Neutrophil (primary cell): Measurements from ENCODE around the gene TMC7.

Experiments used
- H3K27ac ChIP-seq: fragments of 200-600 bp; sonication (generic); 2 replicates; pipeline ENCODE4 v1.5.1; 2016; ENCODE audit warnings: mild to moderate bottlenecking, moderate library complexity
- H3K27me3 ChIP-seq: fragments of 200-600 bp; sonication (generic); 2 replicates; pipeline ENCODE4 v1.6.0; 2016; ENCODE audit warnings: mild to moderate bottlenecking
- H3K36me3 ChIP-seq: fragments of 200-600 bp; sonication (generic); 2 replicates; pipeline ENCODE4 v1.5.1; 2017
- H3K4me1 ChIP-seq, 2 experiments: fragments of 200-600 bp in 1 of 2; sonication (generic) in 1 of 2; 1 replicate in 1 of 2; 2 replicates in 1 of 2; pipeline versions ENCODE4 v1.5.1 to v1.6.1; 2013 to 2016; ENCODE audit warnings: low read depth in 1 of 2, low read length in 1 of 2, mild to moderate bottlenecking in 1 of 2, moderate library complexity in 1 of 2; ENCODE audit not compliant: control insufficient read depth in 1 of 2, insufficient read depth in 1 of 2
- H3K4me3 ChIP-seq, 2 experiments: fragments of 200-600 bp in 1 of 2; sonication (generic) in 1 of 2; 1 replicate in 1 of 2; 2 replicates in 1 of 2; pipeline ENCODE4 v1.5.1; 2013 to 2016; ENCODE audit warnings: low read depth in 1 of 2, low read length in 1 of 2, mild to moderate bottlenecking in 1 of 2, moderate library complexity in 1 of 2
- H3K9me3 ChIP-seq: fragments of 200-600 bp; sonication (generic); 2 replicates; pipeline ENCODE4 v1.5.1; 2016
- TF ChIP-seq, protein P1 (sequence below): fragments of 200-600 bp; sonication (generic); IDR thresholded peaks from 2 replicates; pipeline ENCODE4 v1.5.1; 2016; ENCODE audit warnings: antibody characterized with exemption

TMC7 gene

DNA sequence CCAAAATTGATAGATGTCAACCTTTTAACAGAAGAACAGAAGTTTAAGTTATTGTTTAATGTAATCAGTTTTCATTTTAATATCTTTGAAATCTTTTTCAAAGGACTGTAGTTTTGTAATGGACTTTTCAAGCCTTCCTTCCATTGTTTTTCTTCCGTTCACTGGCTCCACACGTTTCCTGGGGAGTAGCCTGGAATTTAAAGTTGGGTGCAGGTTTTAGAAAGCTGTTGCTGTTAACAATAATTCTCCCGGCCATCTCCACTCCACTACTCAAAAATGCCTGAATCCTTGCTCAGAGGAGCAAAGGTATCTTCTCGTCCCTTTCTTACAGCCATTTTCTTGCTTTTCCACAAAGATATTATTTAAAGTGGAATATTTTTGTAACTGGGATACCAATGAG, 79.0 kb downstream of the TMC7 start:
- no peaks in the 10 kb centered on the region for H3K27me3 ChIP-seq
- H3K27ac ChIP-seq: no peak overlapping the region
- H3K36me3 ChIP-seq: no peaks in the 10 kb centered on the region
- no peaks in the 10 kb centered on the region for H3K9me3 ChIP-seq
- no peak overlapping the region for H3K4me3 ChIP-seq
- peaks cover 4 to 6% of the 10 kb centered on the region in 2 experiments for H3K4me1 ChIP-seq
- TF ChIP-seq, protein P1, sequence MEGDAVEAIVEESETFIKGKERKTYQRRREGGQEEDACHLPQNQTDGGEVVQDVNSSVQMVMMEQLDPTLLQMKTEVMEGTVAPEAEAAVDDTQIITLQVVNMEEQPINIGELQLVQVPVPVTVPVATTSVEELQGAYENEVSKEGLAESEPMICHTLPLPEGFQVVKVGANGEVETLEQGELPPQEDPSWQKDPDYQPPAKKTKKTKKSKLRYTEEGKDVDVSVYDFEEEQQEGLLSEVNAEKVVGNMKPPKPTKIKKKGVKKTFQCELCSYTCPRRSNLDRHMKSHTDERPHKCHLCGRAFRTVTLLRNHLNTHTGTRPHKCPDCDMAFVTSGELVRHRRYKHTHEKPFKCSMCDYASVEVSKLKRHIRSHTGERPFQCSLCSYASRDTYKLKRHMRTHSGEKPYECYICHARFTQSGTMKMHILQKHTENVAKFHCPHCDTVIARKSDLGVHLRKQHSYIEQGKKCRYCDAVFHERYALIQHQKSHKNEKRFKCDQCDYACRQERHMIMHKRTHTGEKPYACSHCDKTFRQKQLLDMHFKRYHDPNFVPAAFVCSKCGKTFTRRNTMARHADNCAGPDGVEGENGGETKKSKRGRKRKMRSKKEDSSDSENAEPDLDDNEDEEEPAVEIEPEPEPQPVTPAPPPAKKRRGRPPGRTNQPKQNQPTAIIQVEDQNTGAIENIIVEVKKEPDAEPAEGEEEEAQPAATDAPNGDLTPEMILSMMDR: no peak

DNA sequence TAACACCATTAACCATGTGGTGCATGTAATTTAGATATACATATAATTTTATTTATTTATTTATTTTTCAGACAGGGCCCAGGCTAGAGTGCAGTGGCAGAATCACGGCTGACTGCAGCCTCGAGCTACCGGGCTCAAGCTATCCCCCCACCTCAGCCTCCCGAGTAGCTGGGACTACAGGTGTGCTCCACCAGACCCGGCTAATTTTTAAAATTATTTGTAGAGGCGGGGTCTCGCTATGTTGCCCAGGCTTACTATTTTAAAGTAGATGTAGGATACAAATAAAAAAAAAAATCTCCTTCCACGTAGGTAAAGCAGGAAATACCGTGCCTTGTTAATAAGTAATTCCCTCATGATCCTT, 83.2 kb downstream of the TMC7 start:
- Histone ChIP-seq H3K4me1 (peaks cover 17 to 19% of the 10 kb centered on the region in 2 experiments), H3K27me3 (no peaks in the 10 kb centered on the region), H3K27ac (peak overlapping the region; percentile 99), H3K9me3 (no peaks in the 10 kb centered on the region), H3K36me3 (no peaks in the 10 kb centered on the region), H3K4me3 (peak overlapping the region; percentile 80 to 81)
- TF ChIP-seq, protein P1: no peak

DNA sequence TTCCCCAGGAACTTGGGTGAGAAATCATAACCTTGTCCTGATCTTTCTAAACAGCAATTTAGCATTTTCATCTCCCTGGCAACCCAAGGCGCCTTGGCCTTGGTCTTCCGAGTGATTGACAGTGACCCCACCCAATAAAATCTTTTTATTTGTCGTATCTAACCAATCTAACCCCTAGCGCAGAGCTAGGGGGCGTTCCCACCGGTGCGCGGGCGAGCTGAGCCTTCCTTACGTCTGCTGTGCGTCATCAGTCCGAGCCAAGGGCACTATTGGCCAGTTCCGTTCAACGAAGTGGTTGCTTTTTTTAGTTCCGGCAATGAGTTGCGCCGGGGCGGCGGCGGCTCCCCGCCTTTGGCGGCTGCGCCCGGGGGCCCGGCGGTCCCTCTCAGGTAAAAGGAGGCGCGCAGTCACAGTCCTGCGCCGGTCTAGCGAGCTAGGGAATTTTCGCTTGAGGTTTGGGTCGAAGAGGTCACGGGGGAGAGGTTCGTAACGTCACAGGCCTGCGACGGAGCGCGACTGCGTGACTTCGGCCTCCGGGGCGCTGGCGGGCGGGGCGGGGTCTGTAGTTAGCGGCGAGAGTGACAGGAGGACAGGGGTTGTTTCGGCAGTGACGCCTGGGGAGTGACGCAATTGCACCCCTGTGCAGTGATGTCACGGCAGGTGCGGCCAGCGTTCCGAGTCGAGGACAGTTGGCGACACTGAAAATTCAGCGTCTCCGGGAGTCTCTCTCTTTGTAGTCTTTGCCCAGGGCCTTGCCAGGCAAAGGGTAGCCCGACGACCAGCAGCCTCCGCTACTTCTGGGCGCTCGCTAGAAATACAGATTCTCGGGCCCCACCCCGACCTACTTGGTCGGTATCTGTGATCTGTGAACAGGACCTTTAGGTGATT, 83.9 kb downstream of the TMC7 start, which contains the start of gene COQ7:
Gene COQ7 (plus strand): TSS at position 266 of the 888 bp plus-strand sequence. CDS start 51 bp downstream, at position 317.
- Histone ChIP-seq H3K27me3 (no peaks in the 10 kb centered on the region), H3K27ac (peak within 1 kb of the TSS; percentile 99), H3K4me1 (peaks cover 23 to 26% of the 10 kb centered on the region in 2 experiments), H3K9me3 (no peaks in the 10 kb centered on the region), H3K4me3 (peak within 1 kb of the TSS; percentile 80 to 81), H3K36me3 (no peaks in the 10 kb centered on the region)
- TF ChIP-seq, protein P1: peak; percentile 34

DNA sequence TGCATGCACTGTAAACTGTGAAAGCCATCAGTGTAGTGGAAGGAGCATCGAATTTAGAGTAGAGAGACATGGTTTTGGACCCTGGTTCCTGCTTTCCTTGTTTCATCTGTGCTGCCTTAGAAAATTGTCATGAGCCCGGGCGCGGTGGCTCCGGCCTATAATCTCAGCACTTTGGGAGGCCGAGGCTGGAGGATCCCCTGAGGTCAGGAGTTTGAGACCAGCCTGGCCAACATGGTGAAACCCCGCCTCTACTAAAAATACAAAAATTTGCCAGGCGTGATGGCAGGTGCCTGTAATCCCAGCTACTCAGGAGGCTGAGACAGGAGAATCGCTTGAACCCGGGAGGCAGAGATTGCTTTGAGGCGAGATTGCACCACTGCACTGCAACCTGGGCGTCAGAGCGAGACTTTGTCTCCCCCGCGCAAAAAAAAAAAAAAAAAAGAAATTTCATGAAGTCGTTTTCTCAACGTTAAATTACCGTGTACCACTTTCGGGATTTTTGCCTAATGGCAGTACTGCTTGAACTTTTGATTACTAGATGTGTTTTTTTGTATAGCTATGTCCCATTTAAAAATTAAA, 84.6 kb downstream of the TMC7 start:
- Histone ChIP-seq H3K27me3 (no peaks in the 10 kb centered on the region), H3K36me3 (no peaks in the 10 kb centered on the region), H3K9me3 (no peaks in the 10 kb centered on the region), H3K4me1 (peaks cover 30 to 33% of the 10 kb centered on the region in 2 experiments), H3K4me3 (peak overlapping the region; percentile 80 to 81), H3K27ac (peak overlapping the region; percentile 99)
- TF ChIP-seq, protein P1: no peak

DNA sequence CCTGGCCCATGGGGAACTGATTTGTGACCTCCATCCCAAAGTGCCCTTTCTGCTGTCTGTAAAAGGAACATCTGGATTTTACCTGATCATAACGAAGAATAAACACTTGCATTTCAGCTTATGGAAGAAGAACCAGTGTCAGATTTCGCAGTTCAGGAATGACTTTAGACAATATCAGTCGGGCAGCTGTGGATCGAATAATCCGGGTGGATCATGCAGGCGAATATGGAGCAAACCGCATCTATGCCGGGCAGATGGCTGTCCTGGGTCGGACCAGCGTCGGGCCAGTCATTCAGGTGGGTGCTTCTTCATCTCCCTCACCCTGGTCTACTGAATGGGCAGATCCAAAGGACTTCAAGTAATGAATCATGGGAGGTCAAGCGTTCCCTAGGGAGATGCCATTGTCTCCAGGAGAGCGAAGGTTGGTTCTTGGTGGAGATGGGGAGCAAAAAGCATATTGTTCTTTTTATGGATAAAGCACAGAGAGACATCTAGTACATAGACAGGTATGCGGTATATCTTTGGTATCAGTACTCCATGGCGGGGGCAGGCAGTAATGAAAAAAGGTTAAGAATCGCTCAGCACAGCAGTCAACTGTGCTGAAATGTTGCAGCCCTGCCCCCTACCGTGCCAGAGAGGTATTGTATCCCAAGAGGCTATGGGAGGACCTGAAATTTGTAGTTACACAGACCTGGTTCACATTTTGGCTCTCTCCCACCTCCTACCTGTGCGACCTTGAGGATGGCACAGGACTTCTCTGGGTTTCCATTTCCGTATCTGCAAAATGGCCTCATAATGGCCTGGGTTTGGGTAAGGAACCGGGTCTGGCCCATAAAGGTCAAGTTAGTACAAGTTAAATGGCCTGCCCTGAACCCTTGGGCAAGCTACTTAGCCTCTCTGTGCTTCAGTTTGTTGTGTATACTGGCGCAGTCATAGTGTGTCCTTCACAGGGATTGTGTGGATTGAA, 88.4 kb downstream of the TMC7 start:
- Histone ChIP-seq H3K9me3 (no peaks in the 10 kb centered on the region), H3K27ac (peak overlapping the region; percentile 78), H3K4me1 (peaks cover 38 to 42% of the 10 kb centered on the region in 2 experiments), H3K27me3 (no peaks in the 10 kb centered on the region), H3K4me3 (no peak overlapping the region), H3K36me3 (peaks cover 11% of the 10 kb centered on the region)
- TF ChIP-seq, protein P1: peak; percentile 78
